HG03565 (cell line): ENCODE results near the gene LPAR1.

ENCODE experiments used
- ATAC-seq: cut with Tn5 transposase; IDR thresholded peaks from one replicate; pipeline ENCODE4 v1.9.1; 2021; ENCODE audit warnings: mild to moderate bottlenecking, moderate library complexity; ENCODE audit not compliant: unreplicated experiment

Gene LPAR1

GRCh38 chr9:110958847-110959246, 79.4 kb downstream of the LPAR1 start:
- no peak for ATAC-seq

GRCh38 chr9:110954822-110955291, 83.4 kb downstream of the LPAR1 start:
- ATAC-seq: no peak

- ATAC-seq: no peak
Observed at GRCh38 chr9:110952540-110952859, 85.8 kb downstream of the LPAR1 start.

- no peak for ATAC-seq
Observed at GRCh38 chr9:110951805-110952539, 86.3 kb downstream of the LPAR1 start.

DNA sequence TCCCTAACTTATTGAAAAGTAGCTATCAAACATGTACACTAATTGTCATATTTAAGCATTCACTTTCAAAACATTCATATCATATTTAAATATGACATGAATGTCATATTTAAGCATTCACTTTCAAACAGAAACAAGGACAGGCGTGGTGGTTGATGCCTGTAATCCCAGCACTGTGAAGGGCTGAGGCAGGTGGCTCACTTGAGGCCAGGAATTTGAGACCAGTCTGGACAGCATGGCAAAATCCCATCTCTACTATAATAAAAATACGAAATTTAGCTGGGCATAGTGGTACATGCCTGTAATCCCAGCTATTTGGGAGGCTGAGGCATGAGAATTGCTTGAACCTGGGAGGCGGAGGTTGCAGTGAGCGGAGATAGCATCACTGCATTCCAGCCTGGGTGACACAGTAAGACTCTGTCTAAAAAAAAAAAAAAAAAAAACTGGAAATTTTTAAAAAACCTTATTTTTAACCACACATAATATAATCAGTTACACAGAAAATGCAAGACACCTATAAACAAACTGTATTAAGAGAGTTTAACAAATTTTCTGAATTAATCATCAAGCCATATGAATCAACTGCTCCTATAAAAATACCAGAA, 88.1 kb downstream of the LPAR1 start:
- no peak for ATAC-seq

GRCh38 chr9:110949081-110949480, 89.2 kb downstream of the LPAR1 start:
- ATAC-seq: no peak

DNA sequence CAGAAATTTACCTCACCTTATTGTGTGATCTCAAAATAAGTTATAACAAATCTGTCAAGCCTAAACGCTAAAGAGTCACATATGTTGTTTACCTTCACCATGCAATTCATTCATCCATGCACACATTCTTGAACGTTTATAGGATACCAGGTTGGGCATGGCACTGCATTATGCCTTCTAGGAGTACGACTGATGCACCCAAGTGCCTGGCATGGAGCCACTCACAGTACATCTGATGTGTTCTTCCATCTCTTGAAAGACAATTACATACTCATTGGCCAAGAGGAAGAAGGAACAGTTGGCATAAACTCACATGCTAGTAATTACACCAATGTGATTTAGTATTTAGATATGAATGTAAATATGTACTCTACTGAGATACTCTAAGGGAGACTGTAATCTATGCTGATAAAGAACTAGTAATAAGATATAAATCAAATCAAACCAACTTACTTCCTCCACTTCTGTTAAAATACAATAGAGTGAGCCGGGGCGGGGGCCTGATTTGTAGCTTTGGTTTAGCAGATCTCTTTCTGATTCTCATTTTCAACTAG, 90.7 kb downstream of the LPAR1 start:
- no peak for ATAC-seq

- no peak for ATAC-seq
Observed at GRCh38 chr9:110942522-110942921, 95.7 kb downstream of the LPAR1 start.

- no peak for ATAC-seq
Observed at GRCh38 chr9:110940951-110941557, 97.2 kb downstream of the LPAR1 start.

- no peak for ATAC-seq
Observed at GRCh38 chr9:110939573-110939972, 98.7 kb downstream of the LPAR1 start.

GRCh38 chr9:110939047-110939446, 99.2 kb downstream of the LPAR1 start:
- ATAC-seq: no peak

GRCh38 chr9:110938242-110938641, 100.0 kb downstream of the LPAR1 start:
- no peak for ATAC-seq

- ATAC-seq: no peak
Observed at GRCh38 chr9:110936719-110937452, 101.4 kb downstream of the LPAR1 start.

- ATAC-seq: no peak
Observed at GRCh38 chr9:110936237-110936636, 102.0 kb downstream of the LPAR1 start.

DNA sequence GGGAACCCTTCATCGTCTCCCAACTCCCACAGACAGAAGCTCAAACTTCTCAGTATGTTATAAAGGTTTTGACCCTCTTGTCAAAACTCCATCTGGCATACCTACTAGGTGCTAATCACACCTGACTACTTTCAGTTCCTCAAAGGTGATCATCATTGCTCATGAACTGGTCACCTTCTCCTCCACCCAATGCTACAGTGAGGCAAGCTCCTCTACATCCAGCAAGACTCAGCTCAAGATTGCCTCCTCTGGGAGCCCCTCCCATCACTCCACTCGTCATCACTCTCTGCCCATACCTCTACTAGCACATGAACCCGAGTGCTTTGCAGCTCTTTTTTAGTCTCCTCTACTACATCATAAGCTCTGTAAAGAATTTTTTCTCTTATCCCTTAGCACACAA, 102.4 kb downstream of the LPAR1 start:
- ATAC-seq: no peak

GRCh38 chr9:110933350-110934001, 104.8 kb downstream of the LPAR1 start:
- ATAC-seq: peak; percentile 68

DNA sequence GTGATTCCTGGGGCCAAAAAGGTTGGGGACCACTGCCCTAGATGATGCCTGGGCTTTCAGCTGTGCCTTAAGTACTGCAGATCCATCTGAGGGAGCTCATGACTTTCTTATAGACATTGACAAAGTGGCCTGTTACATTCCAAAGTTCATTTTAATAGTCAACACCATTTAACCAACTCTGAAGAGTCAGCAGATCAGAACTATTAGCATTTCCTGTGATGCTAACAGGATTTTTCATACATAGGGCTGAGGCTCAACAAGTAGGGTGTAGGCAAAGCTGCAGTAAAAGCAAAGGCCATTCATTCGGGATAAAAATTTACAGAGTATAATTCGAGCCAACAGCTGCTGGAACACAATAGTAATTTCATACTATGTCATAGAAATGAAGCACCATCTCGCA, 105.4 kb downstream of the LPAR1 start:
- ATAC-seq: no peak

GRCh38 chr9:110928599-110928998, 109.7 kb downstream of the LPAR1 start:
- ATAC-seq: no peak

DNA sequence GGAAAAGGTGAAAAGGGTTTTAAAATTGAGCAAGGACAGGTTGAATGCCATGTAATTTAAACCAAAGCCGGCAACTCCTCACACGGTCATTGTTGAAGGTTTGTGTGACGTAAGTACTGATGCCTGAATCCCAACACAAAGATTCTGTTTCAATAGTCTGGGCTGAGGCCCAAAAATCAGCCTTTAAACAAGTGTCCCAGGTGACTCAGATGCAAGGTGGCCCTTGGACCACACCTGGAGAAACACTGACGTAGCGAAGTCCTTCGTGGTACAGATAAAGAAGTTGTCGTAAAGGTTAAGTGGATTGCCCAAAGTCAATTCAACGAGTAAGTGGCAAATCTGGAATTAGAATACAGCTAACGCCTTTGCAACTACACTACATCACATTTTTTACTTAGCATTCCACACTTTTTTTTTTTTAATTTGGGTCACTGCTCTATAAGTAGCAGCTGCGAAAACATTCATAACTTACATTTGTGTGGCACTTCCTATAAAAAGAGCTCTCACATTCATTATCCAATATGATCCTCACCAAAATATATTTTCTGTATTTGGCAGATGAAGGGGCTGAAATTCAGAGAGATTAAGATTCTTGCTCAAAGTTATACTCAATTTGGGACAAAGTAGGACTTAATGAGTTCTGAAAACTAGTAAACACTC, 111.3 kb downstream of the LPAR1 start:
- no peak for ATAC-seq

DNA sequence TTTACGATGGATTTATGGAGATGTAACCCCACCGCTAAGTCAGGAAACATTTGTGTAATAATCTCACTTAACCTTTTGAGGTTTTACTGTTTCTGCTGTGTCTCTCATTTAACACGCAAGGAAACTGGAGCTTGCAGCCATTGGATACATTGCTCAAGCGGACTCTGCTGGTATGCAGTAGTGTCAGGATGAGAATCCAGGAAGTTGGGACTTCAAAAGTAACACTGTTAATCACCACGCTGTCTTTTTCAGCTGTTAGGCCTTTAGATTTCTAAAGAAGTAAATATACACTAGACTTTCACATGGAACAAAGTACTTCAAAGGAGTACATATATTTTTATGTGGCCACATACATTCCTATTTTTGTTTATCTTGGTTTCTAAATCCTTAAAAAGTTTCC, 114.7 kb downstream of the LPAR1 start:
- ATAC-seq: no peak
